GM18511 (cell line): Measurements from ENCODE around the gene TIMM44.
"Not testable (repeated sequence)": the region's sequence is repeated elsewhere in the genome, so short reads cannot be mapped to it uniquely, and the experiment has no call there.

ENCODE experiments used
- ATAC-seq: cut with Tn5 transposase; IDR thresholded peaks from one replicate; pipeline ENCODE4 v1.9.1; 2021; ENCODE audit warnings: mild to moderate bottlenecking, moderate library complexity; ENCODE audit not compliant: unreplicated experiment

Gene TIMM44

GRCh38 chr19:7953060-7953459 lies 9.6 kb upstream of the TIMM44 start:
- no peak for ATAC-seq

- no peak for ATAC-seq
These were observed 4.5 kb upstream of the TIMM44 start for GRCh38 chr19:7947939-7948338.

DNA sequence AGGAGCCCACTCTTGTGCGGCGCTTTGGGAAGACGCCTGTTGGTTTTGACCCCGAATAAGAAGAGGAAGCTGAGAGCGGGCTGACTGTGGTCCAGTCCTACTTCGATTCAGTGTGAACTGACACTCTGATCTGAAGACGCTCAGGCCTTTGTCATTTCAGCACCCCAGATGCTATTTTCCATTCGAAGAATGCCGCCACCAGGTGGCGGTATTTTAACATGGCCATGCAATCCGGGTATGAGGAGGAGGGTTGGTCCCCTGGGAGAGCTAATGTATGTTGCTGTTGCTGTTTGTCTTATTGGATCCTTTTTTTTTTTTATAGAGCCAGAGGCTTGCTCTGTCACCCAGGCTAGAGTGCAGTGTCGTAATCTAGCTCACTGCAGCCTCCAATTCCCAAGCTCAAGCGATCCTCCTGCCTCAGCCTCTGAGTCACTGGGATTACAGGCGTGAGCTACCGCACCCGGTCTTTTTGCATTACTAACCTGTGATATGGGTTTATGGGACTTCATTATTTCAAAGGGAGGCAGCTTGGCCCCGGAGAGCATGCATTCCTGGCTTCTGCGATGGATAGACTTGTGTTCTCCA lies 803 bp upstream of the TIMM44 start:
- ATAC-seq, result peak; percentile 42

DNA sequence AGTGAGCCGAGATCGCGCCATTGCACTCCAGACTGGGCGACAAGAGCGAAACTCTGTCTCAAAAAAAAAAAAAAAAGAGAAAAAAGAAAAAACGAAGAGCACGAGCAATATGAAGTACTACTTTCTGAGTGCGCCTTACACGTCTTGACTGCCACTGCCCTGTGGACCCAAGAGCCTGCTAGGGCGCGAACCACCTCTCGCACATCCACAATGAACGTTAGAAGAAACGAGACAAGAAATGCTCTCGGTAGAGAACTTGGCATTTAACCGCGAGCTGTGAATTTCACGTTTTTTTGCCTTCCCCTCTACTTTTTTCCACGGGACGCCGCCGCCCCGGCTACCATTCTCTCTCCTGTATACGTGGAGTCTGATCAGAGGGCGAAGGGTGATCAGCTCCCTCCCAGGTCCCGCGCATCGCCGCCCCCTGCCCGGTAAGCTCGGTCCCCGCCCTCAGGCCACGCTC lies 454 bp downstream of the TIMM44 start:
- no peak for ATAC-seq

DNA sequence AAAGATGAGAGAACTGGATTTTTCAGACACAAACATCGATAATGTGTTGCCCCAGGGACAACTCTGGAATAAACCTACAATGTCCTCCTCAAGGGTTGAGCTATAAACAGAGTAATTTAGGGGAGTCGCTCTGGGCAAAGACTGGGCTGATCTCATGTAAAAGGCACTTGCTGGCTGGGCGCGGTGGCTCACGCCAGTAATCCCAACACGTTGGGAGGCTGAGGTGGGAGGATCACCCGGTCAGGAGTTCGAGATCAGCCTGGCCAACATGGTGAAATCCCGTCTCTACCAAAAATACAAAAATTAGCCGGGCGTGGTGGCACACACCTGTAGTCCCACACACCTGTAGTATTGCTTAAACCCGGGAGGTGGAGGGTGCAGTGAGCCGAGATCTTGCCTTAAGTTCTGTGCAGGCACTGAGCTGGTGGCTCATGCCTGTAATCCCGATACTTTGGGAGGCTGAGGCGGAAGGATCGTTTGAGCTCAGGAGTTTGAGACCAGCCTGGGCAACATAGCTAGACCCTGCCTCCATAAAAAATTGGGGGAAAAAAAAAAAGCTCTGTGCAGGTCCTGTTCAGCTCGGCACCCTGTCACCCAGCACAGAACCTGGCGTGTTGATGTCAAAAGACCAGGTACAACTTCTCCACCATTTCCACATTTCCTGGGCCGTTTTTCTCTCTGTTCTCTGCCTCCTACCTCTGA lies 1.4 kb downstream of the TIMM44 start:
- ATAC-seq, result no peak

DNA sequence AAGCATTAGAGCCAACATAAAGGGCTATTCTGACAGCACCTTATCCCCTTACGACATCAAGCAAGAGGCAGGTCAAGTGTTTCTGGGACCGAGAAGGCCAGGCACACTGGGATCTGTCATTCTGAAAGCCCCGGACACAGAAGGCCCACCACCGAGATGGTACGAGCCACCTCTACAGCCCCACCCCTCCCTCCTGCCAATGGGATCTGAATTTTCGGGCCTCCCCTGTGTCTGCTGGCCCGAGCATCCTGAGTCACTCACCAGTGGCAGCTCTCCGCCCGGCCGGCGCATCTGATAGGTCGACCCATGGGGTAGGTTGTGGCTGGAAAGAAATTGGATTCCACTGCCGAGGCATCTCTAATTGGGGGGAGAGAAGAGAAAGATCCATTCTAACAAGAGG lies 2.6 kb downstream of the TIMM44 start:
- no peak for ATAC-seq

- ATAC-seq, result no peak
These were observed 8.7 kb downstream of the TIMM44 start for GRCh38 chr19:7934766-7935165.

DNA sequence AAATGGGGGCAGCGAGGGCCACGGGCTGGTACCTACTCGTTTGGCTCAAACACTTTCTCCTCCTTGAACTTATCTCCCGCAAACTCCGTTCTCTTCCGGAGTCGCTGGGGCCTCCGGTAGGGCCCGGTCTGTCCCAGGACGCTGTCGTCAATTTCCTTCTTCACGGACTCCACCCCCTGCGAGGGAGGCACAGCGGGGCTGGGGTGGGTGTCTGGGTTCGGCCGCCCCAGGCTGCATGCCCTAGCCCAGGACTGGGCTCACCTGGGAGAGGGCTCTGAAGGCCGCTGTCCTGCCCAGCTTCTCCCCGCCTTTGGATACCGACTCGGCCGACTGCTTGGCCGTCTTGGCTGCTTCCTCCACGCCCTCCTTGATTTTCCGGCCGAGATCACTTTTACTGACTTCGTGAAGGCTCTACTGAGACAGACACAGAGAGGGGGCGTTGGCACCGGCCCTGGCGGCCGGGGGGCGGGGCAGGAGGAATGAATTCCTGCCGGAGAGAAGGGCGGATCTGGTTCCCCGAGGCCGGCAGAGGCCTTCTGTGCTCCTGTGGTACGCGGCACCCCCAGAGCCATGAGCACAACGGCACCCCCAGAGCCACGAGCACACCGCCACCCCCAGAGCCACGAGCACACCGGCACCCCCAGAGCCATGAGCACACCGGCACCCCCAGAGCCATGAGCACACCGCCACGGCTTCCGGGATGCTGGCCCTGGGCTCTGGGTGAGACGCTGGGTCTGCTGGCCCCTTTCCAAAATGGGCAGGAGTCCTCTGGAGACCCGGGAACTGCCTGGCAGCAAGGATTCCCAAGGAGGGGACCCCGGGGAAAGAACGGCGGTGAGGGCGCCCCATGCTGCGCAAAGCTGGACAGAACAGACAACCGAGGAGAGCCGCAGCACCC lies 9.4 kb downstream of the TIMM44 start:
- no peak for ATAC-seq

GRCh38 chr19:7933411-7933810 lies 10.1 kb downstream of the TIMM44 start:
- ATAC-seq, result no peak

DNA sequence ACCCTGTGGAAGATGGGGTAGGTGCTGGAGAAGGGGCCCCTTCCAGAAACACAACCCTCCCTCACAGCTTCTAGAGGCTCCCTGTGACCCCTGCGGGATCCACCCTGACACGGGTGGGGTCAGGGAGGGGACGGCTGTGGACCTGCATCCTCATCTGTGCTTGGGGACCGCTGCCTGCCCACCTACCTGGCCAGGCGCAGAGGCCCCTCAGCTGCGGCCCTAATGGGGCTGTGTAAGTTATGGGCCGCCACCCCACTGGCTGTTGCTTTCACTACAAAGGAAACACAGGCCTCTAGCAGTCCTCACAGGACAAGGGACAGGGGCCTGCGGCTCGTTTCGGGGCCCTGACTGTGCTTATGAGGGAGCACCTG lies 10.6 kb downstream of the TIMM44 start:
- ATAC-seq, result no peak

- no peak for ATAC-seq
These were observed 11.1 kb downstream of the TIMM44 start for GRCh38 chr19:7932276-7932929.

DNA sequence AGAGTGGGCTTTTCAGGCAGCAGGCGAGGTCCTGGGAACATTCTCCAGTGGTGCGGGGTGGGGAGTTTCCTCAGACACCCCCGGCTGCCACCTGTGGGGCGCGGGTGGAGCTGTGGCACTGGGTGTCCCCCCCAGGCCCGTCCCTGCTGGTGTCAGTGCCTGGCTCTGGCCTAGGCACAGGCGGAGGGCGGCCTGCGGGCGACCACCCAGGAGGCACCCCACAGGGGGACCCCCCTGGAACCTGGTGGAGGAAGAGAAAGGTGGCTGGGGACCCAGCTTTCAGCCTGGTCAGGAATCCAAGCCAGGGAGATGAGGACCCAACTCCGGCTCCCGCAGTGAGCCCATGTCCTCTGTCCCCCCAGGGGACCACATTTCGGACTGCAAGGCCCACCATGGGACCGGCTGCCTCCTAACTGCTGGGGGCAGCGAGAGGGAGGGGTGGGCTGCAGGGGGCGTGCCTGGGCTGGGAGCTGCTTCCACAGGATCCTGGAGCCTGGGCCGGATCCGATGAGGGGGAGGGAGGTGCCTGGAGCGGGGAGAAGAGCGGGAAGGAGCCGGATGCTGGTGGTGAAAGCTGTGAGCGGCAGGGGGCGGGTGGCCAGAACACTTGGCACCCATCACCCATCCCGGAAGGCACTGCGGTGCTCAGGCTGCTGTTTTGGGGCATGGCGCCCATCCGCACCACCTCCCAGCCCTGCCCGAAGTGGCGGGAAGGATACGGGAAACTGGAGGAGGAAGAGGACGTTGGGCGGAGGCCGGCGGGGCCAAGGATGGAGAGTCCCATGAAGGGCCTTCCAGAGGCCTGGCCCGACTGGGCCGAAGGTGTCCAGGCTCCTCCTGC lies 12.0 kb downstream of the TIMM44 start:
- ATAC-seq, result no peak

GRCh38 chr19:7930765-7931164 lies 12.7 kb downstream of the TIMM44 start:
- ATAC-seq, result no peak

GRCh38 chr19:7930030-7930429 lies 13.4 kb downstream of the TIMM44 start:
- ATAC-seq, result not testable (repeated sequence)

DNA sequence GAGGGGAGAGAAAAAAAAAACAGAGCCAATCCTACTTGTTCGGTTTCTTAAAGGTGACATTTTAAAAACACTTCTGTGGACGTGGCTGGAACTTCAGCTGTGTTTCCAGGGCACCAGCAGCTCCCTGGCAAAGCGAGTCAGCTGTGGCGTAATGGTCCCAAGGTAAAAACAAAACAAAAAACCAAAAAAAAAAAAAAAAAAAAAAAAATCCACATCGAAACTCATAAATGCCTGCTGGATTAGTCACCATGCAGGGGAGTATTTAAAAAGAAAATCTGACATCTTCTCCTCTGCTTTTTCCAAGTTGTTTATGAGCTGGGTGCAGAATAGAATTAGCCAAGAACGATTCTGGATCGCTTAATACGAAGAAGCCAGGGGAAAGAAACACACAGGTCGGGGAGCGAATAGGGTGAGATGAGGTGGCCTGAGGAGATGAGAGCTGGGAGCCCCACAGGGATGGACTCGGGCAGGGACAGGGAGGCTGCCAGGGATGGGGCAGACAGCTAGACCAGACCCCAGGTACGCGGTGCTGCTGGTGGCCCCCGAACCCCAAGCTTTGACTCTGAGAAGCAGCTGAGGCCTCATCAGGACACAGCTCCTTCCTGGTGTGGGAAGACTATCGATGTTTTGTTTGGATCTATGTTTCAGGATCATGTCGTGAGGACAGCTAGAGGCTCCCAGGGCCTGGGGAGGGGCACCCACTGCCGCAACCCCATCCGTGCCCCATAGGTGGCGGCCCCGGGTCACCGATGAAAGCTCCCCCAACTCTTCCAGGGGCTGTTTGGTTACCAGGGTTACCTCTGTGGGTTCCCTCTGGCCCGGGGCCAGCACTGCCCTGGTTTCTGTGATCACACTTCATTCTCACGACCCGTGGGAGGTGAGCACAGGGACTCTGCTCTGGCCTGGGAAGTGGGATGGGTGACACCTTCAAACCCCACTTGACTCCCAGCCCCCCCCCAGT lies 14.4 kb downstream of the TIMM44 start:
- ATAC-seq, result no peak

DNA sequence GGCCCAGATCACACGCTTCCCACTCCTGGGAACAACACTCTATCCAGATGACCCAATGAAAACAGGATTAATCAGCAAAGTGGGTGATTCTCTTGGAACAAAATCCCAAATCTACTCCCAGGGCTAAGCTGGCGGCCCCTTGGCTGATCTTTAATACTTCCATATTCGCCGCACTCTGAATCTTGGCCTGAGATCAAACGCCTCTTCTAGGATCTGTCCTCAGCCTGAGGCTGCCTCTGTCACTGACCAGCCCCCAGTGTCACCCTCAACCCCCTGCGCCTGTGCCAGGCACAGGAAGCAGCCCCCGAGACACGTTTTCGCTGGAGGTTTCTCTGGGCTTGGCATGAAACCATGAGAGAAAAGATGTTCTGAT lies 15.1 kb downstream of the TIMM44 start:
- ATAC-seq, result no peak

DNA sequence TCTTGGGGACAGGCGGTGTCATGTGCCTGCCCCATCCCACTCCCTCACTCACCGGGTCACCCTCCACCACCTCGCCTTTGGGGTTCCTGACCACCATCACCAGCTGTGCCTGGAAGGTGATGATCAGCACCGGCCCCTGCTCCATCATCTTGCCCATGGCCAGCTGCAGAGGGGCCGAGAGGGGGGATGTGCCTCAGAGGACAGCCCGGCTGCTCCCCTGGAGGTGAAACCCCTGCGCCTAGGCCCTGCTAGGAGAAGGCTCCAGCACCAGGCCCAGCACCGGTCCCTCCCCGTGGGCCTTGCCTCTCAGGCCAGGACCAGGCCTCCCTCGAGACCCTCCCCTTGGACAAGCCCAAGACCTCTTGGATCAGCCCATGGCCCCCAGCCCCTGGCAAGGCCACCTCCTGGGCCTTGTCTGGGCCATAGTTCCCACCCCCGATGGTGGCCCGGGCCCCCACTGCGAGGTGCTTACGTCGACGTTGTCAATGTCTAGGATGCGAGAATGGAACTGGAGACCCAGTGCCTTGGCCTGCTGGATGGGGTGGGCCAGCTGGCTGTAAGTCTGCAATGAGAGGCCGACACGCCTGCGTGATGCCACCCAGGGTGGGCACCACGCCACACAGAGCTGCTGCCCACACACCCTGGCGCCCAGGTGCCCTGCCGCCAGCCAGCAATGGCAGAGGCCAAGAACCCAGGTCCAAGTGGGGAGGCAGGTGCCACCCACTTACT lies 15.7 kb downstream of the TIMM44 start:
- ATAC-seq, result no peak

- no peak for ATAC-seq
These were observed 16.5 kb downstream of the TIMM44 start for GRCh38 chr19:7926727-7927604.
